Upper lobe of left lung (tissue), 6 donors: ENCODE data around the gene SLC6A17. TPM values are rescaled to one million over a fixed set of nuclear protein-coding genes. Genes with fewer than 3 reads are reported as not detected.

Experiments used
- ATAC-seq, 2 donors: fragments of 200-7000 bp; cut with Tn5 transposase; one replicate each; pipeline ENCODE4 v1.9.1; 2022; ENCODE audit warnings: mild to moderate bottlenecking in 2 of 2, moderate library complexity in 2 of 2; ENCODE audit not compliant: low FRiP score in 2 of 2
- DNase-seq, 2 donors: peaks; one replicate each; pipeline ENCODE4 v3.0.0-alpha.2; 2019 to 2020
- H3K27ac ChIP-seq, 4 donors: fragments of 200-600 bp; sonication (generic); one replicate each; pipeline ENCODE4 v1.5.1; 2016 to 2019
- H3K27me3 ChIP-seq, 4 donors: fragments of 200-600 bp; sonication (generic); one replicate each; pipeline ENCODE4 v1.5.1; 2017 to 2019
- H3K36me3 ChIP-seq, 4 donors: fragments of 200-600 bp; sonication (generic); one replicate each; pipeline ENCODE4 v1.5.1; 2016 to 2019
- H3K4me1 ChIP-seq, 4 donors: fragments of 200-600 bp; sonication (generic); one replicate each; pipeline ENCODE4 v1.5.1; 2018 to 2019
- H3K4me3 ChIP-seq, 4 donors: fragments of 200-600 bp; sonication (generic); one replicate each; pipeline ENCODE4 v1.5.1; 2017 to 2019; ENCODE audit warnings: mild to moderate bottlenecking in 2 of 4, moderate library complexity in 1 of 4
- H3K9me3 ChIP-seq, 4 donors: fragments of 200-600 bp; sonication (generic); one replicate each; pipeline ENCODE4 v1.5.1; 2018 to 2019
- EP300 ChIP-seq, 4 donors: sonication (generic); formaldehyde crosslinking; IDR thresholded peaks; one replicate each; pipeline ENCODE4 v1.5.1; 2017; ENCODE audit warnings: antibody characterized with exemption in 4 of 4, control low read depth in 2 of 4
- POLR2A ChIP-seq, 4 donors: fragments of 450-650 bp; IDR thresholded peaks; one replicate each; pipeline ENCODE4 v1.5.1; 2016 to 2017; ENCODE audit warnings: antibody characterized with exemption in 4 of 4, mild to moderate bottlenecking in 2 of 4
- POLR2AphosphoS5 ChIP-seq, 2 donors: sonication (generic); formaldehyde crosslinking; IDR thresholded peaks; one replicate each; pipeline ENCODE4 v1.5.1; 2017; ENCODE audit warnings: antibody characterized with exemption in 2 of 2
- WGBS, 2 donors: methylation state at CpG; one replicate each; pipeline ENCODE4 v1.1.5; 2017 to 2018; 5-methylcytosine and 5-hydroxymethylcytosine counted together
- total RNA-seq, 6 donors: library from RNA; depleted of rRNA in 4 of 6; stranded (reverse); fragments of >200 nt in 4 of 6; gene quantifications; one replicate each; pipeline versions ENCODE4 v1.1.0 to v1.2.1, GENCODE V29; 2016 to 2021
- TF ChIP-seq, protein P1 (sequence below), 6 experiments: fragments of 450-650 bp in 4 of 6; fragments of 200-600 bp in 2 of 6; sonication (generic) in 2 of 6; IDR thresholded peaks; one replicate each; pipeline ENCODE4 v1.5.1; 2016 to 2019; ENCODE audit warnings: antibody characterized with exemption in 6 of 6
- donor health status: DM: no; HTN: no; CAD: no; lungs with moderate emphysema.
- donor health status: DM: no; HTN: yes; CAD: no; lungs with severe emphysema.

The SLC6A17 gene
- total RNA-seq, 6 donors from 2014 or later, result 0.07 TPM; not detected in 5

- H3K4me1 ChIP-seq, result peaks cover 5 to 12% (median 10%) of the 10 kb centered on the region in 4 donors
- H3K4me3 ChIP-seq, result no peak overlapping the region
- 60 to 76% methylated on average over 4 to 8 of the region's 8 CpGs for WGBS, 2 donors
- ATAC-seq, result no peak
- no peaks in the 10 kb centered on the region for H3K36me3 ChIP-seq
- TF ChIP-seq, protein P1, sequence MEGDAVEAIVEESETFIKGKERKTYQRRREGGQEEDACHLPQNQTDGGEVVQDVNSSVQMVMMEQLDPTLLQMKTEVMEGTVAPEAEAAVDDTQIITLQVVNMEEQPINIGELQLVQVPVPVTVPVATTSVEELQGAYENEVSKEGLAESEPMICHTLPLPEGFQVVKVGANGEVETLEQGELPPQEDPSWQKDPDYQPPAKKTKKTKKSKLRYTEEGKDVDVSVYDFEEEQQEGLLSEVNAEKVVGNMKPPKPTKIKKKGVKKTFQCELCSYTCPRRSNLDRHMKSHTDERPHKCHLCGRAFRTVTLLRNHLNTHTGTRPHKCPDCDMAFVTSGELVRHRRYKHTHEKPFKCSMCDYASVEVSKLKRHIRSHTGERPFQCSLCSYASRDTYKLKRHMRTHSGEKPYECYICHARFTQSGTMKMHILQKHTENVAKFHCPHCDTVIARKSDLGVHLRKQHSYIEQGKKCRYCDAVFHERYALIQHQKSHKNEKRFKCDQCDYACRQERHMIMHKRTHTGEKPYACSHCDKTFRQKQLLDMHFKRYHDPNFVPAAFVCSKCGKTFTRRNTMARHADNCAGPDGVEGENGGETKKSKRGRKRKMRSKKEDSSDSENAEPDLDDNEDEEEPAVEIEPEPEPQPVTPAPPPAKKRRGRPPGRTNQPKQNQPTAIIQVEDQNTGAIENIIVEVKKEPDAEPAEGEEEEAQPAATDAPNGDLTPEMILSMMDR (IDR thresholded peaks at IDR 0.05), result no peak
- no peaks in the 10 kb centered on the region for H3K9me3 ChIP-seq
- peaks cover 0 to 21% (median 15%) of the 10 kb centered on the region in 4 donors for H3K27me3 ChIP-seq
- no peak for DNase-seq
- no peak overlapping the region for H3K27ac ChIP-seq
Observed at GRCh38 chr1:110152133-110152785, 2.0 kb downstream of the SLC6A17 start.

GRCh38 chr1:110153407-110153950 is 3.2 kb downstream of the SLC6A17 start:
- no peak for DNase-seq
- Histone ChIP-seq H3K4me1 (peaks cover 5 to 12% (median 10%) of the 10 kb centered on the region in 4 donors), H3K9me3 (no peaks in the 10 kb centered on the region), H3K27me3 (peaks cover 0 to 21% (median 15%) of the 10 kb centered on the region in 4 donors), H3K4me3 (no peak overlapping the region), H3K36me3 (no peaks in the 10 kb centered on the region), H3K27ac (no peak overlapping the region)
- TF ChIP-seq POLR2A (IDR thresholded peaks at IDR 0.05), result no peak
- TF ChIP-seq POLR2AphosphoS5 (IDR thresholded peaks at IDR 0.05), result no peak
- TF ChIP-seq, protein P1 (IDR thresholded peaks at IDR 0.05), result no peak
- TF ChIP-seq EP300 (IDR thresholded peaks at IDR 0.05), result no peak
- ATAC-seq, result no peak

- WGBS, 2 donors, result 20 to 33% methylated on average over 3 to 7 of the region's 7 CpGs
- Histone ChIP-seq H3K9me3 (no peaks in the 10 kb centered on the region), H3K4me1 (peaks cover 0 to 3% (median under 1%) of the 10 kb centered on the region in 4 donors), H3K36me3 (no peaks in the 10 kb centered on the region), H3K27ac (no peak overlapping the region), H3K27me3 (peaks cover 0 to 8% (median 3%) of the 10 kb centered on the region in 4 donors), H3K4me3 (no peak overlapping the region)
- ATAC-seq, result peak in 1 of 2 donors; percentile 63
- peak; percentile 31 to 84 for DNase-seq
- TF ChIP-seq POLR2A (IDR thresholded peaks at IDR 0.05), result no peak
Observed at GRCh38 chr1:110155878-110156522, 5.7 kb downstream of the SLC6A17 start.

- no peaks in the 10 kb centered on the region for H3K9me3 ChIP-seq
- no peaks in the 10 kb centered on the region for H3K4me1 ChIP-seq
- 72 to 83% methylated on average over 5 of the region's 5 CpGs for WGBS, 2 donors
- no peaks in the 10 kb centered on the region for H3K36me3 ChIP-seq
- no peak overlapping the region for H3K4me3 ChIP-seq
- no peaks in the 10 kb centered on the region for H3K27me3 ChIP-seq
- H3K27ac ChIP-seq, result no peak overlapping the region
- TF ChIP-seq, protein P1 (IDR thresholded peaks at IDR 0.05), result no peak
- TF ChIP-seq POLR2A (IDR thresholded peaks at IDR 0.05), result no peak
- no peak for TF ChIP-seq POLR2AphosphoS5 (IDR thresholded peaks at IDR 0.05)
- TF ChIP-seq EP300 (IDR thresholded peaks at IDR 0.05), result no peak
- DNase-seq (no peak), ATAC-seq (no peak)
Observed at GRCh38 chr1:110158261-110158660, 8.0 kb downstream of the SLC6A17 start.

DNA sequence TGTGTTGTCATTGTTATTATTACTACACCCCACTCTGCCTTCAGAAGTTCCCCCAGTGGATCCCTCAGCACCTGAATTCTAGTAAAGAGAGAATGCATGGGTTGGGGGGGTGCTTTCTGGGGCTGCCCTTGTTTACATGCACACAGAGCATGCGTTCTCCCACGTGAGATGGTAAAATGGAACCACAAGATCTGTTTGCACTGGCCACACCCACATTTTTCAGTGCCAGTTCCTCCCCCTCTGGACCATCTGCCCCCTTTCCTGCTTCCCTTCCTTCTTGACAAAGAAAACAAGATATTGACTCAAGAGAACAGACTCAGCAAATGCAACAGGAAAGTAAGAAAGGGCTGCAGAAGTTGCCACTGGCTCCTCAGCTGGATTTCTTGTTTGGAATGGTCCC is 8.9 kb downstream of the SLC6A17 start:
- Histone ChIP-seq H3K4me3 (no peak overlapping the region), H3K27me3 (no peaks in the 10 kb centered on the region), H3K27ac (no peak overlapping the region), H3K9me3 (no peaks in the 10 kb centered on the region), H3K4me1 (no peaks in the 10 kb centered on the region), H3K36me3 (no peaks in the 10 kb centered on the region)
- ATAC-seq, result no peak
- 16 to 19% methylated on average over 2 of the region's 2 CpGs for WGBS, 2 donors
- no peak for DNase-seq
- TF ChIP-seq POLR2A (IDR thresholded peaks at IDR 0.05) (no peak), EP300 (IDR thresholded peaks at IDR 0.05) (no peak), POLR2AphosphoS5 (IDR thresholded peaks at IDR 0.05) (no peak)
- TF ChIP-seq, protein P1 (IDR thresholded peaks at IDR 0.05), result no peak
